ENCODE data around the gene SPINDOC.

DNA sequence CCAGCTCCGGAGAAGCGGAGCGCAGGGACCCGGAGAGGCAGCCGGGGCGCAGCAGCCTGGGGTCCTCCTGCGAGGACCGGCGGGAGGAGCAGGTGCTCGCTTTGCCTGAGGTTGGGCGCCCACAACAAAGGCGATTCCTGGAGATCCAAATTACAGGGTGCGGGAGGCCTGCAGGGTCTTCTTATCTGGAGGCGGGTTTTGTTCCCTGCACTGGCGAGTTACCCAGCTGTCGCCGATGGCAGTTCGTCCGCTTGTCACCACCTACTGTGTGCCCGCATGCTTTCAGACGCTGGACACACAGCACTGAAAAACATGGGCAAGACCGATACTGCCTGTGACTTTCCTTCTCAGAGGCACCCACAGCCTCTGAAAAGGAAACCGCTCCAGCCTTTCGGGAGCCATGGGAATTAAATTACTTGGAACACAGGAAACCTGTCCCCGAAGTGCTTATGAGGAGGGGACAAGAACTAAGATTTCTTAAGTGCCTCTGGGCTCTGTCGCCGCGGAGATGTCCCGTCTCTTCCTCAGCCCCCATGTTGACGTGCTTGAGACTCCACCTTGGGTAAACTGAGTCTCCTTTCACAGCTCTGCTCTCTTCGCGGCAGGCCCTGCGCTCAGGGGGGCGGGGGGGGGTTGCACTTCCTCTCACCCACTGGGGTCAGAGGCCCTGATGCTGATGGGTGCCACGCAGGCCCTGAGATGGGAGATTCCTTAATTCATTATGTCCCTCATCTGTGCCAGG lies 43.4 kb upstream of the SPINDOC start:
- TF ChIP-seq POLR2A (IDR thresholded peaks at IDR 0.05; ENCODE audit: borderline replicate concordance, extremely low read depth, insufficient read depth, insufficient read length) = no peak
- TF ChIP-seq CTCF (IDR thresholded peaks at IDR 0.05 in 2 of 3, conservative IDR thresholded peaks at IDR 0.05 in 1 of 3; ENCODE audit: borderline replicate concordance in 1 of 3, insufficient read depth in 1 of 3, low read depth in 2 of 3, low read length in 2 of 3) = no peak
- no peak for TF ChIP-seq EGR1 (IDR thresholded peaks at IDR 0.05; ENCODE audit: low read depth)
